WTC11 (cell line): Measurements from ENCODE around the gene OR4C16.

Source experiments
- CTCF ChIP-seq: fragments of 200-600 bp; IDR thresholded peaks from 2 replicates; pipeline ENCODE4 v1.8.0; 2022; ENCODE audit warnings: antibody characterized with exemption
- NFYB ChIP-seq: sonication (generic); formaldehyde crosslinking; conservative IDR thresholded peaks from 2 replicates; pipeline ENCODE4 v1.8.0; 2022; ENCODE audit warnings: low read depth, missing genetic modification reagents
- OVOL2 ChIP-seq: fragments of 250-450 bp; sonication (Bioruptor Pico); IDR thresholded peaks from 2 replicates; pipeline ENCODE4 v1.9.0; 2021; ENCODE audit warnings: mild to moderate bottlenecking, borderline replicate concordance
- SP1 ChIP-seq: sonication (generic); formaldehyde crosslinking; conservative IDR thresholded peaks from 2 replicates; pipeline ENCODE4 v1.8.1; 2022; ENCODE audit warnings: missing genetic modification reagents
- ZNF396 ChIP-seq: fragments of 250-450 bp; sonication (Bioruptor Pico); IDR thresholded peaks from 2 replicates; pipeline ENCODE4 v1.8.0; 2021; ENCODE audit warnings: mild to moderate bottlenecking, moderate library complexity, borderline replicate concordance
- ZNF425 ChIP-seq: fragments of 250-450 bp; sonication (Bioruptor Pico); conservative IDR thresholded peaks from 2 replicates; pipeline ENCODE4 v1.9.0; 2021; ENCODE audit warnings: mild to moderate bottlenecking

DNA sequence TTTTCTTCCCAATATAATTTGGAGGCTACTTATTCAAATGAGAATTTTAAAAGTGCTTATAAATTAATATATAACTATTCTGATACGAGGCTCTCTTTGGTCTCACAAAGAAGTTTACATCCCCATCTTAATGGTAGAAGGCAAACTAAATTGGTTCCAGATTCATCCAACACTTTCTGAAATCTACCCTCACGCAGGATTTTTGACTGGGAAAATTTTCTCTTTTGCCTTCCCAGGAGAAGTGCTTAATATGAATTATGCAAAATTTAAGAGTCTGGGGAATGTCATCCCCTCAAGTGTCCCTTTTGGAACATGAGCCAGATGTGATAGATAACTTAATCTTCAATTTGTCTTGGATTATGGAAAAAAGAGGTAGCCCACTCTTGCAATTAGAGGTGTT is 35.6 kb downstream of the OR4C16 start, which contains the start of gene OR4C11:
- TF ChIP-seq ZNF425, result no peak
- no peak for TF ChIP-seq NFYB
- TF ChIP-seq OVOL2 (CRISPR knock-in tag), result no peak
- no peak for TF ChIP-seq SP1
- no peak for TF ChIP-seq ZNF396 (CRISPR knock-in tag)
- no peak for TF ChIP-seq CTCF
